Suprapubic skin (tissue), 4 donors: ENCODE measurements around the gene CARD16. TPM values are rescaled to one million over a fixed set of nuclear protein-coding genes. Genes with fewer than 3 reads are reported as not detected.
A peak's percentile ranks its signal among the peaks of the same experiment; 100 is the strongest.
"Not testable (repeated sequence)": the region's sequence is repeated elsewhere in the genome, so short reads cannot be mapped to it uniquely, and the experiment has no call there.

Source experiments
- DNase-seq, 2 donors: peaks; one replicate each; pipeline ENCODE4 v3.0.0-alpha.2; 2019; ENCODE audit warnings: low spot score in 2 of 2
- H3K27ac ChIP-seq: fragments of 200-600 bp; sonication (generic); one replicate; pipeline ENCODE4 v1.5.1; 2019
- H3K27me3 ChIP-seq: fragments of 200-600 bp; sonication (generic); one replicate; pipeline ENCODE4 v1.5.1; 2019
- H3K36me3 ChIP-seq: fragments of 200-600 bp; sonication (generic); one replicate; pipeline ENCODE4 v1.5.1; 2019
- H3K4me1 ChIP-seq: fragments of 200-600 bp; sonication (generic); one replicate; pipeline ENCODE4 v1.5.1; 2019
- H3K4me3 ChIP-seq: fragments of 200-600 bp; sonication (generic); one replicate; pipeline ENCODE4 v1.5.1; 2019; ENCODE audit warnings: mild to moderate bottlenecking
- H3K9me3 ChIP-seq: fragments of 200-600 bp; sonication (generic); one replicate; pipeline ENCODE4 v1.5.1; 2019
- EP300 ChIP-seq: sonication (generic); formaldehyde crosslinking; IDR thresholded peaks from one replicate; pipeline ENCODE4 v1.6.1; 2017; ENCODE audit warnings: antibody characterized with exemption
- POLR2A ChIP-seq, 2 donors: fragments of 450-650 bp; IDR thresholded peaks; one replicate each; pipeline ENCODE4 v1.6.1; 2017; ENCODE audit warnings: antibody characterized with exemption in 2 of 2, mild to moderate bottlenecking in 2 of 2, moderate library complexity in 2 of 2
- POLR2AphosphoS5 ChIP-seq, 3 donors: sonication (generic); formaldehyde crosslinking; IDR thresholded peaks; one replicate each; pipeline ENCODE4 v1.6.1; 2017; ENCODE audit warnings: antibody characterized with exemption in 3 of 3
- WGBS: methylation state at CpG from one replicate; pipeline ENCODE4 v1.1.5; 2018; 5-methylcytosine and 5-hydroxymethylcytosine counted together
- total RNA-seq, 4 donors: library from RNA; depleted of rRNA; stranded (reverse); fragments of >200 nt; gene quantifications; one replicate each; pipeline ENCODE4 v1.1.0, GENCODE V29; 2016
- TF ChIP-seq, protein P1 (sequence below), 2 donors: fragments of 200-600 bp in 1 of 2; fragments of 450-650 bp in 1 of 2; sonication (generic) in 1 of 2; IDR thresholded peaks; one replicate each; pipeline ENCODE4 v1.5.1; 2016 to 2019; ENCODE audit warnings: antibody characterized with exemption in 2 of 2, mild to moderate bottlenecking in 1 of 2, moderate library complexity in 1 of 2

Gene CARD16
- 1 to 10 TPM; 1.6 to 9.0 (median 3.5) TPM for total RNA-seq

DNA sequence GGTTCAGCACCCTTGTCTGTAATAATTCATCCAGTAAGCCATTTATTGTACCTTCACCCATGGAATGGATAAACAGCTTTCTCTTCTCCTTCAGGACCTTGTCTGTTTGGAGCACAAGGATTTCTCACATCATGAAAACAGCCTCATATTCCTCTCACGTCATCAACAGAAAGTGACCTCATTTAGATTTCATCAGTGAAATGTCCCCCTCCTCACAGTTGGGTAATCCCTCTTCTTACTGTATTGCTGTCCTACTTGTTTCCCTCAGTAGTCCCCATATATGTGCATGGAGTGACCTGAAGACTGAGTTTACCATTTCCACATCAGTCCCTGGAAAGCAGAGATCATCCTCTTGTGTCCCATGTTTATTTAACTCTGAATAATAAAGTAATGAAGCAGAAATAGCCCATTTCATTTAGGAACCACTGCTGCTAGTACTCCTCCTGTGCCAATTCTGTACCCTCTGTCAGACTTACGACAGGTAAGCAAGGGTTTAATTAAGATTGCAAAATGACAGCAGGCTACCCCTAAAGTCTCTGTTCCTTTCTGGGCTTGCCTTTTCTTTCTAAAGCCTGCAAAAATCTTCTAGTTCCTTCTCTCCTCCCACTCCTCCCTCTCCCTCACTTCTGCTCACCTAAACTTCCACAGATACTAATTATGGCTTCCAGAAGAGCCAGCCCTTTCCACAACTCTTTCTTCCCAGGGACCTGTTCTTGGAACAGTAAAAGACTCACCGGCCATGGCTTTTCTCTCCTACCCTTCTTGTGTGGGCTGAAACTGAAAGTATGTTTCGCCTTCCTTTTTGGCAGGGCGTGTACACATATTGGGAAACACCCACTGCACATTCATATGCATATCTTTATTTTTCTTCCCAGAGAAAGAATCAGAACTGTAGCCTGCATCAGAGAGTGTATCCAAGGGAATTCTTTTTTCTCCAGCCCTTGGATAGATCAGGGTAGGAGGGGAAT, at the start of gene CARD16:
Gene CARD16 (minus strand): TSS at position 779 of the 968 bp plus-strand sequence. CDS start 38 bp downstream, at position 741.
- Histone ChIP-seq H3K4me3 (peak within 1 kb of the TSS; percentile 41), H3K4me1 (peaks cover 30% of the 10 kb centered on the region), H3K27ac (peak within 1 kb of the TSS; percentile 50)
- H3K27me3 ChIP-seq, H3K36me3 ChIP-seq, H3K9me3 ChIP-seq: not testable (repeated sequence)
- DNase-seq: peak in 1 of 2 donors; percentile 62
- WGBS: 14% methylated on average over 5 of the region's 5 CpGs

GRCh38 chr11:105092256-105093239, 47.4 kb upstream of the CARD16 start:
- no peaks in the 10 kb centered on the region for H3K9me3 ChIP-seq
- no peaks in the 10 kb centered on the region for H3K36me3 ChIP-seq
- TF ChIP-seq EP300 (no peak), POLR2AphosphoS5 (IDR thresholded peaks at IDR 0.05) (no peak), POLR2A (IDR thresholded peaks at IDR 0.05) (no peak)
- TF ChIP-seq, protein P1, sequence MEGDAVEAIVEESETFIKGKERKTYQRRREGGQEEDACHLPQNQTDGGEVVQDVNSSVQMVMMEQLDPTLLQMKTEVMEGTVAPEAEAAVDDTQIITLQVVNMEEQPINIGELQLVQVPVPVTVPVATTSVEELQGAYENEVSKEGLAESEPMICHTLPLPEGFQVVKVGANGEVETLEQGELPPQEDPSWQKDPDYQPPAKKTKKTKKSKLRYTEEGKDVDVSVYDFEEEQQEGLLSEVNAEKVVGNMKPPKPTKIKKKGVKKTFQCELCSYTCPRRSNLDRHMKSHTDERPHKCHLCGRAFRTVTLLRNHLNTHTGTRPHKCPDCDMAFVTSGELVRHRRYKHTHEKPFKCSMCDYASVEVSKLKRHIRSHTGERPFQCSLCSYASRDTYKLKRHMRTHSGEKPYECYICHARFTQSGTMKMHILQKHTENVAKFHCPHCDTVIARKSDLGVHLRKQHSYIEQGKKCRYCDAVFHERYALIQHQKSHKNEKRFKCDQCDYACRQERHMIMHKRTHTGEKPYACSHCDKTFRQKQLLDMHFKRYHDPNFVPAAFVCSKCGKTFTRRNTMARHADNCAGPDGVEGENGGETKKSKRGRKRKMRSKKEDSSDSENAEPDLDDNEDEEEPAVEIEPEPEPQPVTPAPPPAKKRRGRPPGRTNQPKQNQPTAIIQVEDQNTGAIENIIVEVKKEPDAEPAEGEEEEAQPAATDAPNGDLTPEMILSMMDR (IDR thresholded peaks at IDR 0.05): no peak
- no peaks in the 10 kb centered on the region for H3K27me3 ChIP-seq
- 36% methylated on average over 9 of the region's 9 CpGs for WGBS
- no peak overlapping the region for H3K27ac ChIP-seq
- peaks cover 3% of the 10 kb centered on the region for H3K4me1 ChIP-seq
- no peak for DNase-seq
- no peak overlapping the region for H3K4me3 ChIP-seq

- 80% methylated on average over 4 of the region's 5 CpGs for WGBS
- H3K27me3 ChIP-seq: no peaks in the 10 kb centered on the region
- no peak overlapping the region for H3K27ac ChIP-seq
- DNase-seq: no peak
- peaks cover 3% of the 10 kb centered on the region for H3K4me1 ChIP-seq
- no peaks in the 10 kb centered on the region for H3K9me3 ChIP-seq
- H3K4me3 ChIP-seq: no peak overlapping the region
- TF ChIP-seq POLR2A (IDR thresholded peaks at IDR 0.05) (no peak), POLR2AphosphoS5 (IDR thresholded peaks at IDR 0.05) (no peak), EP300 (no peak)
- TF ChIP-seq, protein P1 (IDR thresholded peaks at IDR 0.05): no peak
- no peaks in the 10 kb centered on the region for H3K36me3 ChIP-seq
Measured at GRCh38 chr11:105081412-105082150, 36.4 kb upstream of the CARD16 start.

- DNase-seq, H3K4me1 ChIP-seq, H3K4me3 ChIP-seq, H3K9me3 ChIP-seq, H3K27me3 ChIP-seq, H3K36me3 ChIP-seq, H3K27ac ChIP-seq: not testable (repeated sequence)
- WGBS: 36% methylated on average over 6 of the region's 6 CpGs
Measured at GRCh38 chr11:105080171-105080906, 35.2 kb upstream of the CARD16 start.

- WGBS: 60% methylated on average over 3 of the region's 3 CpGs
- Histone ChIP-seq H3K36me3 (no peaks in the 10 kb centered on the region), H3K27me3 (no peaks in the 10 kb centered on the region), H3K27ac (no peak overlapping the region), H3K4me1 (peaks cover 3% of the 10 kb centered on the region), H3K4me3 (no peak overlapping the region), H3K9me3 (no peaks in the 10 kb centered on the region)
- no peak for TF ChIP-seq POLR2A (IDR thresholded peaks at IDR 0.05)
- TF ChIP-seq POLR2AphosphoS5 (IDR thresholded peaks at IDR 0.05): no peak
- no peak for TF ChIP-seq EP300
- TF ChIP-seq, protein P1 (IDR thresholded peaks at IDR 0.05): no peak
- DNase-seq: no peak
Measured at GRCh38 chr11:105078283-105078682, 33.1 kb upstream of the CARD16 start.

GRCh38 chr11:105077141-105077790, 32.1 kb upstream of the CARD16 start:
- DNase-seq, H3K27ac ChIP-seq, H3K4me1 ChIP-seq, H3K9me3 ChIP-seq, H3K27me3 ChIP-seq, H3K4me3 ChIP-seq, H3K36me3 ChIP-seq: not testable (repeated sequence)
- WGBS: 62% methylated on average over 4 of the region's 4 CpGs
